GM12892 (cell line): ENCODE data around the gene TEX14.

Experiments
- POLR2A ChIP-seq: IDR thresholded peaks from 2 replicates; pipeline ENCODE4 v1.6.1; 2011; ENCODE audit warnings: low read depth, low read length, control low read depth
- POLR2AphosphoS5 ChIP-seq: IDR thresholded peaks from 2 replicates; pipeline ENCODE4 v1.6.1; 2011; ENCODE audit warnings: low read depth, low read length, control low read depth
- TAF1 ChIP-seq: IDR thresholded peaks from 2 replicates; pipeline ENCODE4 v1.6.1; 2011; ENCODE audit warnings: low read depth, mild to moderate bottlenecking, control low read depth, low read length, borderline replicate concordance

- TF ChIP-seq TAF1 (no peak), POLR2AphosphoS5 (no peak), POLR2A (no peak)
Measured at GRCh38 chr17:58639681-58640080, 52.2 kb downstream of the TEX14 start.
